ENCODE measurements around the gene SIGLEC14. TPM values are rescaled to one million over a fixed set of nuclear protein-coding genes. Genes with fewer than 3 reads are reported as not detected.

Gene SIGLEC14
- total and polyA plus RNA-seq, 5 donors from 2014 or later: 0.08 to 0.18 TPM; not detected in 3

DNA sequence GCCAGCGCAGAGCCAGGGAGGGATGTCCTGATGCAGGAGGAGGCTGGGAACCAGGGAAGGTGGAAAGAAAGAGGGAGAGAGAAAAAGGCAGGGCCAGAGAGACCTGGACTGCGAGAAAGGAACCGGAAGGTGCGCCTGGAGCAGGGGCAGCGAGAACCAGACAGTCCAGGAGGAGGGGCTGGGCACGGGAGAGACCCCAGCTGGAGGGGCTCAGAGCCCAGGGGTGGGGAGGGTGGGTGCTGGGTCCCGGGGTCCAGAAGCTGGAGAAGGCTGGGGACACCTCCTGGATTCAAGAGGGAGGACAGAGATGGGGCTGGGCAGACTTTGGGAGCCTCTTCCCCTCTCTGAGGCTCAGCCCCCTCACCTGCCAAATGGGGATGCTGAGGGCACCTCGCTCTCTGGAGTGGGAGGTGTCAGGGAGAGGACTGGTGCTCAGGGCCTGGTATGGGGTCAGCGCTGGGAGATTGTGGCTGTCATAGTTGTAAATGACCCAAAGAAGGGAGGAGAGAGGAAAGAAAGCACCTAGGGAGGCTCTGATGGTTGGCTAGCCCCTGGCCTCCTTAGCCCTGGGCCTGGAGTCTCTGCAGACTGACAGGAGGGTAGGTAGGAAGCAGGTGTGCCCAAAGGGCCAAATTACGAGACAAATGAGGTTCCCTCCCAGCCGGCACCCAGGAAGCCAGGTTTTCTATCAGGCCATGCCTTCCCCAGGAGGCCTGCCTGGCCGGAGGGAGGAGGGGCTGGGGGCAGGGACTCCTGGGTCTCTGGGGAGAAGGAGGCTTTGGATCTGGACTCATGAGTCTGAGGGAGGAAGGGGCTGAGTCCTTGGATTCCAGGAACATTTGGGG, 45.2 kb upstream of the SIGLEC14 start:
- Mint-ChIP-seq H3K4me3 (peak overlapping the region in 2 of 4 donors; percentile 31 to 64), H3K27ac (no peak overlapping the region), H3K36me3 (no peaks in the 10 kb centered on the region), H3K27me3 (peaks cover 17% of the 10 kb centered on the region), H3K4me1 (peaks cover 0 to 22% (median 0%) of the 10 kb centered on the region in 4 donors), H3K9me3 (peaks cover 0 to 2% (median 0%) of the 10 kb centered on the region in 7 donors)
- ATAC-seq (ENCODE audit: low read depth in 2 of 2) (no peak), DNase-seq (no peak)
- Histone ChIP-seq H3K9me3 (ENCODE audit: control insufficient read depth in 2 of 2, low read length in 2 of 2) (no peaks in the 10 kb centered on the region), H3K36me3 (ENCODE audit: control insufficient read depth, insufficient read depth, low read length) (no peaks in the 10 kb centered on the region), H3K27ac (ENCODE audit: insufficient read depth, low read length, poor library complexity, severe bottlenecking) (no peak overlapping the region), H3K4me1 (ENCODE audit: control insufficient read depth, insufficient read depth, low read length, poor library complexity, severe bottlenecking) (peaks cover 16% of the 10 kb centered on the region), H3K27me3 (ENCODE audit: control insufficient read depth, insufficient read depth, low read length) (no peaks in the 10 kb centered on the region), H3K4me3 (ENCODE audit: low read depth, low read length) (no peak overlapping the region)

GRCh38 chr19:51691074-51691583, 44.5 kb upstream of the SIGLEC14 start:
- peaks cover 0 to 4% (median 0%) of the 10 kb centered on the region in 7 donors for H3K9me3 Mint-ChIP-seq
- H3K4me3 ChIP-seq (ENCODE audit: low read depth, low read length): no peak overlapping the region
- peaks cover 16% of the 10 kb centered on the region for H3K4me1 ChIP-seq (ENCODE audit: control insufficient read depth, insufficient read depth, low read length, poor library complexity, severe bottlenecking)
- peak overlapping the region in 2 of 4 donors; percentile 63 to 64 for H3K4me3 Mint-ChIP-seq
- peak overlapping the region; percentile 70 for H3K27ac ChIP-seq (ENCODE audit: insufficient read depth, low read length, poor library complexity, severe bottlenecking)
- H3K27me3 Mint-ChIP-seq: peaks cover 18% of the 10 kb centered on the region
- H3K4me1 Mint-ChIP-seq: peaks cover 0 to 22% (median 0%) of the 10 kb centered on the region in 4 donors
- DNase-seq: no peak
- peak overlapping the region in 1 of 3 donors; percentile 9 for H3K27ac Mint-ChIP-seq
- H3K9me3 ChIP-seq (ENCODE audit: control insufficient read depth in 2 of 2, low read length in 2 of 2): peaks cover 0 to 4% of the 10 kb centered on the region in 2 experiments
- no peaks in the 10 kb centered on the region for H3K36me3 Mint-ChIP-seq
- no peaks in the 10 kb centered on the region for H3K27me3 ChIP-seq (ENCODE audit: control insufficient read depth, insufficient read depth, low read length)
- no peak for ATAC-seq (ENCODE audit: low read depth in 2 of 2)
- no peaks in the 10 kb centered on the region for H3K36me3 ChIP-seq (ENCODE audit: control insufficient read depth, insufficient read depth, low read length)

DNA sequence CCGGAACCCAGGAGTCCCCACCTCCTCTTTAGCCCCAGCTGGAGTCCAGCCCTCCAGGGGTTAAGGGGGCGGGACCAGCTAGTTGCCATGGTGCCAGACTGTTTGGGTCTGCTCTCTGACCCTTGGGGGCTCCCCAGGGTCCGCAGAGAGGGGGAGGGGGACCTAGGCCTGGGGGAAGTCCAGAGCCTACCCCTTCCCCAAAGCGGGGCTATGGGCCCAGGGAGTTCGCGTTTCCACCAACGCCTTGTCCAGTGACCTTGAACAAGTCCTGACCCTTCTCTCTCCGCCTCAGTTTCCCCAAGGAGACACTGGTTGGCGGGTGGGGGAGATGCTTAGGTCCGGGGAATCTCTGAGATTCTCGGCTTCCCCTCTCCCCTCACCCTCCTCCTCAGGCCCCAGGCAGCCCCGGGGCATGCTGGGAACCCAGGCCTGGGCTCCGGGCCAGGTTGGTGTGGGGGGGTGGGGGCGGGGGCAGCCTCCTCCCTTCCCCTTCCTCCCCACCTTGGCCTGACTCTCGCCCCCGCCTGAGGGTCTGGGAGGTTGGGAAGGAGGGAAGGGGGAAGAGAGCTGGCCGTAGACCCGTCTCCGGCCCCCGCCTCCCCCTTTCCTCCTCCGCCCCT, 43.9 kb upstream of the SIGLEC14 start:
- Mint-ChIP-seq H3K36me3 (no peaks in the 10 kb centered on the region), H3K4me1 (peaks cover 0 to 22% (median 0%) of the 10 kb centered on the region in 4 donors), H3K9me3 (peaks cover 0 to 7% (median 2%) of the 10 kb centered on the region in 7 donors), H3K27ac (peak overlapping the region in 2 of 3 donors; percentile 15 to 23), H3K4me3 (peak overlapping the region in 3 of 4 donors; percentile 54 to 85 (median 84)), H3K27me3 (peaks cover 18% of the 10 kb centered on the region)
- H3K4me1 ChIP-seq (ENCODE audit: control insufficient read depth, insufficient read depth, low read length, poor library complexity, severe bottlenecking): peaks cover 16% of the 10 kb centered on the region
- H3K27ac ChIP-seq (ENCODE audit: insufficient read depth, low read length, poor library complexity, severe bottlenecking): peak overlapping the region; percentile 70
- ATAC-seq (ENCODE audit: low read depth in 2 of 2) (peak; percentile 47 to 57), DNase-seq (peak; percentile 41 to 63 (median 47))
- H3K36me3 ChIP-seq (ENCODE audit: control insufficient read depth, insufficient read depth, low read length): no peaks in the 10 kb centered on the region
- H3K27me3 ChIP-seq (ENCODE audit: control insufficient read depth, insufficient read depth, low read length): no peaks in the 10 kb centered on the region
- peak overlapping the region; percentile 37 for H3K4me3 ChIP-seq (ENCODE audit: low read depth, low read length)
- peaks cover 0 to 8% of the 10 kb centered on the region in 2 experiments for H3K9me3 ChIP-seq (ENCODE audit: control insufficient read depth in 2 of 2, low read length in 2 of 2)

- Histone ChIP-seq H3K27me3 (ENCODE audit: control insufficient read depth, insufficient read depth, low read length) (peaks cover 2% of the 10 kb centered on the region), H3K27ac (ENCODE audit: insufficient read depth, low read length, poor library complexity, severe bottlenecking) (peak overlapping the region; percentile 70), H3K4me1 (ENCODE audit: control insufficient read depth, insufficient read depth, low read length, poor library complexity, severe bottlenecking) (peaks cover 16% of the 10 kb centered on the region), H3K36me3 (ENCODE audit: control insufficient read depth, insufficient read depth, low read length) (no peaks in the 10 kb centered on the region), H3K9me3 (ENCODE audit: control insufficient read depth in 2 of 2, low read length in 2 of 2) (peaks cover 2 to 11% of the 10 kb centered on the region in 2 experiments), H3K4me3 (ENCODE audit: low read depth, low read length) (no peak overlapping the region)
- Mint-ChIP-seq H3K9me3 (peaks cover 2 to 11% (median 4%) of the 10 kb centered on the region in 7 donors), H3K4me1 (peaks cover 0 to 22% (median 0%) of the 10 kb centered on the region in 4 donors), H3K27ac (peak overlapping the region; percentile 15 to 26 (median 23)), H3K36me3 (no peaks in the 10 kb centered on the region), H3K4me3 (peak overlapping the region in 3 of 4 donors; percentile 54 to 85 (median 84)), H3K27me3 (peaks cover 21% of the 10 kb centered on the region)
- no peak for ATAC-seq (ENCODE audit: low read depth in 2 of 2)
- DNase-seq: no peak
Measured at GRCh38 chr19:51689751-51690453, 43.3 kb upstream of the SIGLEC14 start.

DNA sequence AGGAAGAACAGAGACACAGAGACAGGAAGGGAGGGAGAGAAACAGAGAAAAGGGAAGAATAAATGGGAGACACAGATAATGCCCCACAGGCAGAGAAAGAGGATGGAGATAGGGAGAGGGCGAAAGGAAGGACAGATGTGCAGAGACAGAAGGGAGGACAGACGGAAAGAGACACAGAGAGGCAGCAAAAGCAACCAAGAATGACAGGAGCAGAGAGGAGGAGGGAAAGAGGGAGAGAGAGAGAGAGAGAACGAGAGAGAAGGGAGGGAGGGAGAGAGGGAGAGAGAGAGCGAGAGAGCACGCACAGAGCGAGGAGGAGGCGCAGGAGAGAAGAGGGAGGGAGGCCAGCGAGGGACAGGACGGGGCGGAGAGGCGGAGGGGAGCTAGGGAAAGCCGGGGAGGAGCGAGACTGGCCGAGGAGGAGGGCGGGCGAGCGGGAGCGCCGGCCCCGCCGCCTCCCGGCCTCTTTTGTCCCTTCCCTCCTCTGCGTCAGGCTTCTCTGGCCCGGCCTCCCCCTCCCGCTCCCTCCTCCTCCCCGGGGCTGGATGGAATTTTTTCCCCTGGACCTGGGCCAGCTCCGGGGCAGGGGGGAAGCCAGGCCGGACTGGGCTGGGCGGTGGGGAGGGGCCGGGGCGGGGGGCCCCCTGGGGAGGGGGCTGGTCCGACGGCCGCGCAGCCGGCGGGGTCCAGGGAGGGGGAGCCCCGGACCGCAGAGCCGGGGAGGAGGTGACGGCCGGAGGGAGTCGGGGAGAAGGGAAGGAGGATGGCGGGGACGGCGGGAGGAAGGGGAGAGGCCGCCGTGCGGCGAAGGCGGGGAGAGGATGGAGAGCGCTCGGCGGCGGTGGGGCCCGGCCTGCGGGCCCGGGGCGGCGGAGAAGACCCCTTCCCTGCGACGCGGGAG, 42.3 kb upstream of the SIGLEC14 start:
- no peaks in the 10 kb centered on the region for H3K36me3 Mint-ChIP-seq
- H3K4me1 Mint-ChIP-seq: peaks cover 0 to 22% (median 0%) of the 10 kb centered on the region in 4 donors
- peaks cover 2 to 20% (median 7%) of the 10 kb centered on the region in 7 donors for H3K9me3 Mint-ChIP-seq
- H3K27ac Mint-ChIP-seq: peak overlapping the region in 2 of 3 donors; percentile 6 to 80
- Histone ChIP-seq H3K27me3 (ENCODE audit: control insufficient read depth, insufficient read depth, low read length) (peaks cover 2% of the 10 kb centered on the region), H3K27ac (ENCODE audit: insufficient read depth, low read length, poor library complexity, severe bottlenecking) (no peak overlapping the region), H3K36me3 (ENCODE audit: control insufficient read depth, insufficient read depth, low read length) (no peaks in the 10 kb centered on the region), H3K4me3 (ENCODE audit: low read depth, low read length) (no peak overlapping the region), H3K9me3 (ENCODE audit: control insufficient read depth in 2 of 2, low read length in 2 of 2) (peaks cover 11 to 16% of the 10 kb centered on the region in 2 experiments), H3K4me1 (ENCODE audit: control insufficient read depth, insufficient read depth, low read length, poor library complexity, severe bottlenecking) (peaks cover 16% of the 10 kb centered on the region)
- peak overlapping the region in 3 of 4 donors; percentile 58 to 83 (median 78) for H3K4me3 Mint-ChIP-seq
- ATAC-seq (ENCODE audit: low read depth in 2 of 2) (no peak), DNase-seq (no peak)
- peaks cover 24% of the 10 kb centered on the region for H3K27me3 Mint-ChIP-seq

GRCh38 chr19:51687791-51688670, 41.4 kb upstream of the SIGLEC14 start:
- peaks cover 2 to 21% (median 7%) of the 10 kb centered on the region in 7 donors for H3K9me3 Mint-ChIP-seq

More at GRCh38 chr19:51687791-51688670, 41.4 kb upstream of the SIGLEC14 start:
- Mint-ChIP-seq H3K27me3 (peaks cover 24% of the 10 kb centered on the region), H3K4me1 (peaks cover 0 to 22% (median 0%) of the 10 kb centered on the region in 4 donors), H3K27ac (peak overlapping the region in 2 of 3 donors; percentile 6 to 80), H3K4me3 (peak overlapping the region; percentile 58 to 92 (median 80)), H3K36me3 (no peaks in the 10 kb centered on the region)
- ATAC-seq (ENCODE audit: low read depth in 2 of 2): no peak
- Histone ChIP-seq H3K27me3 (ENCODE audit: control insufficient read depth, insufficient read depth, low read length) (peaks cover 2% of the 10 kb centered on the region), H3K4me3 (ENCODE audit: low read depth, low read length) (no peak overlapping the region), H3K36me3 (ENCODE audit: control insufficient read depth, insufficient read depth, low read length) (no peaks in the 10 kb centered on the region), H3K4me1 (ENCODE audit: control insufficient read depth, insufficient read depth, low read length, poor library complexity, severe bottlenecking) (peaks cover 16% of the 10 kb centered on the region), H3K27ac (ENCODE audit: insufficient read depth, low read length, poor library complexity, severe bottlenecking) (no peak overlapping the region), H3K9me3 (ENCODE audit: control insufficient read depth in 2 of 2, low read length in 2 of 2) (peaks cover 11 to 16% of the 10 kb centered on the region in 2 experiments)
- no peak for DNase-seq
